GM21723 (cell line): ENCODE measurements around the gene CIB4.

ENCODE experiments used
- ATAC-seq: cut with Tn5 transposase; IDR thresholded peaks from one replicate; pipeline ENCODE4 v1.9.1; 2021; ENCODE audit warnings: mild to moderate bottlenecking, moderate library complexity; ENCODE audit not compliant: unreplicated experiment

CIB4 gene

GRCh38 chr2:26557244-26557925 is 83.8 kb downstream of the CIB4 start:
- ATAC-seq: no peak

- ATAC-seq: no peak
These were observed 84.6 kb downstream of the CIB4 start for GRCh38 chr2:26556309-26557243.

- ATAC-seq: no peak
These were observed 85.7 kb downstream of the CIB4 start for GRCh38 chr2:26555246-26556133.

- no peak for ATAC-seq
These were observed 88.4 kb downstream of the CIB4 start for GRCh38 chr2:26552641-26553374.

GRCh38 chr2:26550276-26551015 is 90.7 kb downstream of the CIB4 start:
- ATAC-seq: no peak

GRCh38 chr2:26542676-26543505 is 98.3 kb downstream of the CIB4 start:
- no peak for ATAC-seq

- no peak for ATAC-seq
These were observed 99.0 kb downstream of the CIB4 start for GRCh38 chr2:26542194-26542455.

- no peak for ATAC-seq
These were observed 99.6 kb downstream of the CIB4 start for GRCh38 chr2:26541401-26542193.

- ATAC-seq: no peak
These were observed 100.2 kb downstream of the CIB4 start for GRCh38 chr2:26540961-26541360.

- ATAC-seq: no peak
These were observed 100.9 kb downstream of the CIB4 start for GRCh38 chr2:26540306-26540705.

- ATAC-seq: no peak
These were observed 103.2 kb downstream of the CIB4 start for GRCh38 chr2:26537826-26538475.

- ATAC-seq: no peak
These were observed 103.9 kb downstream of the CIB4 start for GRCh38 chr2:26537069-26537825.

GRCh38 chr2:26536371-26537068 is 104.6 kb downstream of the CIB4 start:
- ATAC-seq: no peak

GRCh38 chr2:26535663-26536275 is 105.4 kb downstream of the CIB4 start:
- ATAC-seq: no peak

- no peak for ATAC-seq
These were observed 106.1 kb downstream of the CIB4 start for GRCh38 chr2:26534865-26535662.
